T47D (cell line): ENCODE measurements around the gene ITGA3.
"Not testable (repeated sequence)": the region's sequence is repeated elsewhere in the genome, so short reads cannot be mapped to it uniquely, and the experiment has no call there.

Experiments
- DNase-seq, 2 experiments: peaks; one replicate each; pipeline versions ENCODE4 v3.0.0 to v3.0.0-alpha.2; 2011 to 2012; ENCODE audit warnings: low read depth in 1 of 2, low spot score in 1 of 2
- JUND ChIP-seq: IDR thresholded peaks from 2 replicates; pipeline ENCODE4 v1.6.1; 2012; ENCODE audit warnings: low read depth
- in situ Hi-C: cut with HindIII; loops from 2 replicates; pipeline ENCODE4 v1.10.0; 2016; ENCODE audit warnings: low sequenced_read_pairs, low pct_unique_long_range_greater_than_20kb

The ITGA3 gene

DNA sequence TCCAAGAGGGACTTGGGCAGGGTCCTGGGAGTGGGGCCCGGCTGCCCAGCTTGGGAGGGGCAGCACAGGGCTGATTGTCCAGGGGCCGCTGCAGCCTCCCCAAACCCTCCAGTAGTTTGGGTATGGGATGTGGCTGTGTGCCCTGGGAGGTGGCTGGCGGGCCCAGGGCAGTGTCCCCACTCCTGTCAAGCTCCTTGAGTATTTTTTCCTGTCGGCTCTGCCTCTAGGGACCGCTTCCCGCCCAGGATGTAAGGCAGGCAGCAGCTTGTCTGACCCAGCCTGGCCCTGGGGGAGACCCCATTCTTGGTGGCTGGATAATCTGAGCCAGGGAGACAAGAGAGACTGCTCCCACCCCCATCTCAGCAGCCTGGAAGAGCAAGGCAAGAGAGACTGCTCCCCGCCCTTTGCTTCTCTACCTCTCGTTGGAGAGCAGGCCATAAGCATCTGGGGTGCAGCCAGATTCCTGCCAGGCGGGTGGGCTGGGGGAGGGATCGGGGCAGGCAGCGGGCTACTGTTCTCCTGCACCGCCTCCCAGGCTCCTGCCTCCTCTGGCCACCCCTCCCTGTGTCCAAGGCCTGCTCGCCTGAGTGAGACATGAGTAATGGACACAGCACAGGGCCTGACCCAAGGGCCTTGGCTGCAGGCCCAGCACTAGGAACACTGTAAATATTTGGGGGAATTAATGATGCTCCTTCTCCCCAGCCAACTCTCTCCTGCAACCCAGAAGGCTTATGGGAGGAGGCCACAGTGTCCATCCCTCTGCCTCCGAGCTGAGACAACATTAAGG is 18.4 kb upstream of the ITGA3 start:
- DNase-seq = no peak
- in situ Hi-C loops = no loop called here
- no peak for TF ChIP-seq JUND

DNA sequence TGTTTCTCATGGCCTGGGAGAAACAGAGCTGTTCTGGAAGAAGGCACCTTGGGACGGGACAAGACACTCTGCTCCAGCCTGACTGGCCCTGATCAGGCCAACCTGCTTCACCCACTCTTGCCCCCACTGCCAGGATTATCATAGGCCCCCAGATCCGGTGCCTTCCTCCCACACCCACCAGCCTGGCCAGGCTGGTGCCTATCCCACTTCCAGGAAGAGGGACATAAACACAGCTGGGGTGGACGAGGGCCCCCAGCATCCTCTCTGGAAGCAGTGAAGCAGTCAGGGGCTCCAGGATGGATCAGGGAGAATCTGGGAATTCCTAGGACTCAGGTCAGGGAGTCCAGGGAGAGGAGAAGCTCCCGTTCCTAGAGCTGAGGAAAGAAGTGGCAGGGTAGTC is 16.9 kb upstream of the ITGA3 start:
- no peak for DNase-seq
- TF ChIP-seq JUND = no peak
- in situ Hi-C loops = no loop called here

DNA sequence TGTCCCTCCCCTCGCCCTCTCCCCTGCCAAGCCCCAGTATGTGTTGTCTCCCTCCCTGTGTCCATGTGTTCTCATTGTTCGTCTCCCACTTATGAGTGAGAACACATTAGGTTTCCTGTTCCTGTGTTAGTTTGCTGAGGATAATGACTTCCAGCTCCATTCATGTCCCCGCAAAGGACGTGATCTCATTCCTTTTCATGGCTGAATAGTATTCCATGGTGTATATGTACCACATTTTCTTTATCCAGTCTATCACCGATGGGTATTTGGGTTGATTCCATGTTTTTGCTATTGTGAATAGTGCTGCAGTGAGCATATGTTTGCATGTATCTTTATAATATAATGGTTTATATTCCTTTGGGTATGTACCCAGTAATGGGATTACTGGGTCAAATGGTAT is 15.4 kb upstream of the ITGA3 start:
- DNase-seq, in situ Hi-C loops: not testable (repeated sequence)

DNA sequence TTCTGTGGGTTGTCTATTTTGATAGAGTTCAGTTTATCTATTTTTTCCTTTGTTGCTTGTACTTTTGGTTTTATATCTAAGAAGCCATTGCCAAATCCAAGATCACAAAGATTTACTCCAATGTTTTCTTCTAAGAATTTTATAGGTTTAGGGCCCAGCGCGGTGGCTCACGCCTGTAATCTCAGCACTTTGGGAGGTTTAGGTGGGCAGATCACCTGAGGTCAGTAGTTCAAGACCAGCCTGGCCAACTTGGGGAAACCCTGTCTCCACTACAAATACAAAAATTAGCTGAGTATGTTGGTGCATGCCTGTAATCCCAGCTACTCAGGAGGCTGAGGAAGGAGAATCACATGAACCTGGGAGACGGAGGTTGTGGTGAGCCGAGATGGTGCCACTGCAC is 13.7 kb upstream of the ITGA3 start:
- in situ Hi-C loops = no loop called here
- no peak for DNase-seq
- TF ChIP-seq JUND = no peak

DNA sequence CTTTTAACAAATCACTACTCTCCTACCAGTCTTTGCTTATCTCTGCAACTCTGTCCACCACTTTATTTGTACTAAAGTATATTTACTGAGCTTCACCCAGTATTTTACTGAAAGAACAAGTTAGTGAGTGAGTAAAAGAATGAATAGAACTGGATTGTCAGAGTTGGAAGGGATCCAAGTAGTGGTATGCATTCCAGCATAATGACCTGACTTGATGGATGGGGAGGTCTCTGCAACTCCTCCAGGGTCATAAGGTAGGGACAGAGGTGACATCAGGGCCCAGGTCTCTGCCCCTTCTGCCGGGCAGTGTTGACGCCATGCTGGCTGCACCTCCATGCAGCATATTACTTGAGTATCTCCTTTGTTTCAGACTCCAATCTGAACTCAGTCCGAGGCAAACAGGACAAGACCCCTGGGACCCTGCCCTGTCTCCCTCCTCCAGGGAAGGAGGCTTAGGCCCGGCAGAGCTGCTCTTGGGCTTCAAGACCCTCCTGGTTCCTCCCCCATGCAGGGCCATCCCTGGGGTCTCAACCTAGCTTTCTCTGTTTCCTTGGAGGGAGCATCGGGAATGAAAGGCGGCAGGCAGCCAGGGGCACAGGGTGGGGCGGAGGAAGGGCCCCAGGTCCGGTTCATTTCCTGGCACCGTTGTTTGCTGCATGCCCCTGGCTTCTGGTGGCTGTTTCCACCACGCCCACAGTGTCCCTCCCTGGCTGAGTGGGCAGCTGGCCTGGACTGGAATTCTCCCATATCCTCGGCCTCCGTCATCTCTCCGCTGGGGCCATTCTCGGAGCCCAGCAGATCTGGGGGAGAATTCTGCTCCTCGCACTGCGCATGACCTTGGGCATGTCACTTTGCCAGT is 12.4 kb upstream of the ITGA3 start:
- in situ Hi-C loops = no loop called here
- no peak for DNase-seq
- TF ChIP-seq JUND = no peak

DNA sequence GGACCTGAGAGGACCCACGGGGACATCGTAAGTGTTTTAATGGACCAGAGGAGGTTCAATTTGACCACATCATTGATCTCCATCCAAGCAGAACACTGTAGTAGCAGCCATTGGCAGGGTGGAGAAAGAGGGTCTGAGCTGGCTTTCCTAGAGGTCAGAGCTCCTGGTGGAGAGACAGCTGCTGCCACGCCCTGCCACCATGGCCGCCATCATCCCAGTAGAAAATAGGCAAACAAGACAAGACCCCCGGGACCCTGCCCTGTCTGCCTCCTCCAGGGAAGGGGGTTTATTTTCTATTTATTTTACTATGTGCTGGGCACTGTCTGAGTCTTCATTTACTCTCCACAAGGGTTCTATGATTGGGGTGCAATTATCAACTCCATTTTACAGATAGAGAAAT is 11.4 kb upstream of the ITGA3 start:
- no peak for DNase-seq
- in situ Hi-C loops = no loop called here
- TF ChIP-seq JUND = no peak

DNA sequence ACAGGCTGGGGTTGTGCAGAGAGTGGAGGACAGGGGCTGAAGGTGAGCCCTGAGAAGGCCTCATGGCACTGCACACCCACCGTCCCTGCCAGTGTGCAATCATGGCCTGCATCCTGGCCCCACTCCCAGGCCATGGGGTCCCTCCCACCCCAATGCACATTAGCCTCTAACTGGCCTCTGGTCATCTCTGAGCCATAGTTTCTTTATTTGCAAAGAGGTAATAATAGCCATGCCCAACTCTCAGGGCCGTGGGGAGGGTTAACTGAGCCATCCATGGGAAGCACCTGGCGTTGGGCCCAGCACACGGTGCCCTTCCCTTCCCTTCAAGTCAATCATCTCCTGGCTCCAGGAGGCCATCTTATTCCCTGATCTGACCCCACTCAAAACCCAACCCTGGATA is 10.8 kb upstream of the ITGA3 start:
- DNase-seq = no peak
- in situ Hi-C loops = no loop called here

DNA sequence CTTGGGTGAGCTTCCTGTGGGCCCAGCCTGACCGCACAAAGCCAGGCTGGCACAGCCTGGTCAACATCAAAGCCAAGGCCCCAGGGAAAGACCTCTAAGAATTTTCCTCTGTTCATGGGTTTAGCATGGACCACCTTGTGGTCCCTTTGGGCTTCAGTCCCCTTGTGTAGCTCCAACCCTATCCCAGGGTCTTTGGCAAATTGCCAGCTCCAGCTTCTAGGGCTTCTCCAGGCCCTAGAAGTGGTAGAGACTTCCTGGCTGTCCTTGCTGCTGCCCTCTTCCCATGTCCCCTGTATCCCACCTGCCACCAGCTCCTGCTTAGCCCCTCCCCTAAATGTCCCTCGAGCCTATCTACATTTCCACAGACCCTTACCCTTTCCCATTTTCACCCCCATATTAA is 9.7 kb upstream of the ITGA3 start:
- no peak for DNase-seq
- in situ Hi-C loops = no loop called here
- no peak for TF ChIP-seq JUND

More for the DNA sequence above, 10.8 kb upstream of the ITGA3 start:
- TF ChIP-seq JUND = no peak

DNA sequence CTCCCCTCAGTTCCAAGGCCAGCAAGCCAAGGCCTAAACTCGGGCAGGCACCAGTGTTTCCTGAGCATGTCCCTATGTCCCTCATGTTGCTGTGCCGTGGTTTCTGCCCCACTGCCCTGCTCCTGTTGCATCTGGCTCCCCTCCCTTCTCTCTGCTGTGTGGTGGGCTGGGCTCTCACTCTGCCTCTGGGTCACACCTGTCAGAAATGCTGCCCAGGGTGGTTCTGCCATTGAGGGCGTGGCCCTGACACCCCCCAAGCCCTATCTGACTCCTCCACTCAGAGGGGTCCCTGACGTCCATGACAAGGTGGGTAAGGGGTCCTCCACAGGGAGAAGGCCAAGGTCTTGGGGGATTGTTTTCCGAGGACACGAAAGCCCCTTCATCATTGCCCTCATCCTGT is 9.2 kb upstream of the ITGA3 start:
- DNase-seq = no peak
- no peak for TF ChIP-seq JUND
- in situ Hi-C loops = no loop called here

DNA sequence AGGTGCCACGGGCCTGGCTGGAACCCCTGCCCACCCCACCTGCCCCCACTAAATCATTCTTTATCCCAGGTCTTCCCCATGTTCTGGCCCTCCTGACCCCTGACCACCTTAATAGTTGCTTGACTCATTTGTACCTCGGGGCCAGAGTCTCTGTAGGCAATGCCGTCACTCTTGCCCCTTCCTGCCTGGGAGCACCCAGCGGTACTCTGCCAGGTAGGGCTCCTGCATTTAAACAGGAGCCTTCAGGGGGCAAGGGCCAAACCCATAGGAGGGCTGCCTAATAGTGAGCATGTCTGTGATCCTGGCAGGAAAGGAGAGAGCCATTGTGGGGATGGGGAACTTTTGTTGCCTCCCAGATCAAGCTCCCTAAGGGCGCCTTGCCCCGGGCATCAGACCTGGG is 8.8 kb upstream of the ITGA3 start:
- in situ Hi-C loops = no loop called here
- TF ChIP-seq JUND = no peak
- DNase-seq = no peak

DNA sequence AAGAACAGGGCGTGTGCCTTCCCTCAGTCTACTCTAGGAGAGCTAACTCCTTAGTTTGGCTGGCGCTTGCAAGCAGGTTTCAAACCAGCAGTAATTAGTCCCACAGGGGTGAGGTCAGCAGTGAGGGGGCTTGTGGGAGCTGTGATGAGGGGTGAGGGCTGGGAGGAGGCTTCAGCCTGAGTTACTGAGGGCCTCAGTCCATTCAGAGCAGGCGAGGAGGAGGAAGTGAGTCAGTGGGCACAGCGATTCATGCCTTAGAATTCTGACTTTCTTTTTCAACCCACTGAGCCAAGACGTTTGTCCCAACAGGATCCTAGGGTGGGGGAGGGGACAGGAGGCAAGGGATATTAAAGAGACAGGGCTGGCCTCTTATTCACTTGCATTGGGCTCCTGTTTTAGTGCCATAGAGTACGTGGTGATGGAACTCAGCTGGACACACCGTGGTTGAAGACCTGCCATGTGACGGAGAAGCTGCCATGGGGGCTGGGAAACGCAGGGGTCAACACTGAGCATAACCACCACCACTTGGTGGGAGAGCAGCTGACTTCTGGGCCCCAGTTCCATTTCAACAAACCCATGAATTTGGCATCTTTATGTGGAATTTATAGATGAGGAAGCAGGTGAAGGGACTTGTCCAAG is 8.3 kb upstream of the ITGA3 start:
- peak in 1 of 2 experiments; percentile 52 for DNase-seq
- TF ChIP-seq JUND = no peak
- in situ Hi-C loops = no loop called here

DNA sequence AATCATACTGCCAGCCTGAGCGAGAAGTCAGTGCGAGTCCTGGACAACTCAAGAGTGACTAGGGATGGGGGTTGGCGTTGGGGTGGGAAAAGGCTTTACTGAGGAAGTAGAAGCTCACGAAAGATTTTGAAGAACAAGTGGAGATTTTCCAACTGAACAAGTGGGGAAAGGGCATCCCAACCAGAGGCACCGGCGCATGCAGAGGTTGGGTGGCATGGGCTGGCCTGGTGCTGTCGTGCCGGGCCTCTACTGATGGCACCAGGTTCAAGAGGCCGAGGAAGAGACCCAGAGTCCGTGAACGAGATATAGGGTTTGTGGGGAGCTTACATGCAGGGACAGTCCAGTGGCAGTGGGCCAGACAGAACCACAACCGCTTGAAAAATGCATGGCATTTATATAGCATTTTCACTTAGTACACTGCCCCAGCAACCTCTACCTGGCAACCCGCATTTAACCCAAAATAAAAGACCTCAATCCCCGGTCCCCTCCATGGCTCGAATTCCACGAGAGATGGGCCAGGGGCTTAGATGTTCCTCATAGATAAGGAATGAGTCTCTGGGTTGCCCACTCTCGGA is 7.7 kb upstream of the ITGA3 start:
- in situ Hi-C loops = no loop called here
- no peak for TF ChIP-seq JUND
- DNase-seq = peak in 1 of 2 experiments; percentile 41
